LHCN-M2 (cell line): ENCODE data around the gene COPG2. TPM values are rescaled to one million over a fixed set of nuclear protein-coding genes. Genes with fewer than 3 reads are reported as not detected.
"Not testable (repeated sequence)": the region's sequence is repeated elsewhere in the genome, so short reads cannot be mapped to it uniquely, and the experiment has no call there.

ENCODE experiments used
- DNase-seq: peaks from one replicate; pipeline ENCODE4 v3.0.0-alpha.2; 2012; ENCODE audit warnings: low read depth
- polyA plus RNA-seq: library from polyadenylated mRNA; unstranded; fragments of >200 nt; gene quantifications from one replicate; pipeline ENCODE4 v1.2.1, GENCODE V29; 2012; ENCODE audit warnings: missing spikeins
- total RNA-seq: library from RNA; depleted of rRNA; stranded (reverse); fragments of >200 nt; gene quantifications from 2 replicates; pipeline ENCODE4 v1.2.3, GENCODE V29; 2014; rRNA removed

COPG2 gene
- 44.3 and 54.0 TPM in 2 replicates for total RNA-seq
- polyA plus RNA-seq, result 27.9 TPM

- DNase-seq, result peak; percentile 84
Measured at GRCh38 chr7:130668258-130669084, at the start of gene COPG2. Gene COPG2 (minus strand): TSS chr7:130668748. CDS start chr7:130668668, 80 bp downstream.

GRCh38 chr7:130712416-130712815, 43.9 kb upstream of the COPG2 start:
- DNase-seq, result no peak

GRCh38 chr7:130708766-130709165, 40.2 kb upstream of the COPG2 start:
- no peak for DNase-seq

DNA sequence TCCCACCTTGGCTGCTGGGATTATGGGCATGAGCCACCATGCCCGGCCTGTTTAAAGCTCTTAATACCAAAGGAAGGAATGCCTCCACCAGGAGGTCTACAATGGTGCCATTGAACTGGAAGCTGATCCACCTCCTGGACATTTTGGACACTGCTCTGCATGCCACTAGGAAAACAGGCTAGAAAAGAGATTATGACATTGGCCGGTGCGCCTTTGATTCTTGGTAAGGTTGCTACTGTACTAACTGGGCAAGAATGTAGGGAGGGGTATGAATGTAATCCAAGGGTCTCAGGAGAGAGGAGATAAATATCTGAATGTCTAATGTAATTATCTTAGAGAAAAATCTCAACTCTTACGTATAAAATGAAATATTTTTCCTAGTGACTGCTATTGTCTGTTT, 39.5 kb upstream of the COPG2 start:
- no peak for DNase-seq

GRCh38 chr7:130703851-130704250, 35.3 kb upstream of the COPG2 start:
- no peak for DNase-seq

- DNase-seq, result no peak
Measured at GRCh38 chr7:130701650-130702049, 33.1 kb upstream of the COPG2 start.

GRCh38 chr7:130700760-130701159, 32.2 kb upstream of the COPG2 start:
- DNase-seq, result no peak

DNA sequence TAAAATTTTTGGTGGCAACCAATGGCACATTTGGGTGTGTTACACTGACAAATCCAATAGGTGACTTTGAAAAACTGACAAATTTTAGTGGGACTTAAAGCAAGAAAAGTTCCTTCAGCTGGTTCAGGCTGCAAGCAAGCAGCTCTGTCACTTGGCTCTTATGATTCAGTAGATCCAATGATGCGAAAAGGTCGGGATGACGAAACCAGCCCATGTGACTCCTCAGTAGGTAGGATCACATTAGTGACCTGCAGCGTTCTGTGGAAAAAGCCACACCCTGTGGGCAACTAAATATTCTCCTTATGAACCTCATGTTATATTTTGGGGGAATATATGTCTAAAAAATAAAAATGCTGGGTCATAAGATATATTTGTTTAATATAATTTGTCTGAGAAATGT, 31.1 kb upstream of the COPG2 start:
- no peak for DNase-seq

- no peak for DNase-seq
Measured at GRCh38 chr7:130697820-130698219, 29.3 kb upstream of the COPG2 start.

DNA sequence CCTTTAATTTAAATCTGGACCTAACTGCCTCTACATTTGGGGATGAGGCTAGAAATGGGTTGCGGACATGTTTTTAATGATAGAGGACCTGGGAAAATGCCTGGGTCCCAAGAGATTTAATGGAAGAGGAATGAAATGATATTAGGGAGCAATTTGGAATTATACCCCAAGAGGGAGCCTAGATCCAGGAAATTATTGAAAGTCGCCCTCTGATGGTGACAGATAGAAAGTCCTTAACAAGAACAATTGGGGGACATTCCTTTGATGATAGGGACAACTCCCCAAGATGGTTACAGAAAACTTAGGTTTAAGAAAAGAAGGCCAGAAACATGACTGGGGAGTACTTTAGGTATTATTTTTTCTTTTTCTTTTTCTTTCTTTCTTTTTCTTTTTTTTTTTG, 27.3 kb upstream of the COPG2 start:
- DNase-seq, result peak; percentile 67

- not testable (repeated sequence) for DNase-seq
Measured at GRCh38 chr7:130692396-130692795, 23.8 kb upstream of the COPG2 start.

DNA sequence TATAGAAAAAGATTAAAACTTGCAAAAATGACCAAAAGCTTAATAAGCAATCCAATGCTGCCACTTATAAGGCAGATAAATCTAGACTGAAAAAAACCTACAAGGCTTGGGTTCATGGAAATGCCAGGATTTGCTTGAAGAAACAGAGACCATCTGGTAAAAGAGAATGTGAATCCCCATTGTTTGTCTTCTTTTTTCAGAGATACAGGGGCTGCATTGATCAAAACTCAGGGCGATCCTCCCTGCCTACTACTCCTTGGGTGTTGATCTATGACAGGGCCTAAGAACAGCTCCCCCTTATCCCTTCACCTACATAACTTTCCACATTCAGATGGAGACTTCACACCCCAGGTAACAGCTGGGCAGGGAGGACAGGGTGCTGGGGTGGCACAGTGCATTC, 21.1 kb upstream of the COPG2 start:
- no peak for DNase-seq

DNA sequence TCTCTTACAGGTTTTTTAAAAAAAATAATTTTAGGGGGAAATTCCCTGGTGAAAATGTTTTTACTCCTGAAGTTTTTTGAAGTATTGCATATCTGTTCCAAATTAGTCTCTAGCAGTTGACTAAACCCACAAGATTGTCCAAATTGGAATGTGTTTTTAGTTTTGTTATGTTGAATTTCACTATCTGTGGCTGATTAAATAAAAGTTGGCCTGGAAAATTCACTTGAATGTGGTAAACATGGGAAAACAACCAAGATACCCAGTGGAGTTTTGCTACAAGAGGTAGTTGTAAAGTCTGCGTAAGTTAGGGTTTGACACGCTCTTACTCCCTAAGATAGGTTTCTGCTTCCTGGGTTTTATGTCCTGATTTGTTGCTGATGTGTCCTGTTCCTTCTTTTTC, 14.5 kb upstream of the COPG2 start:
- DNase-seq, result no peak

DNA sequence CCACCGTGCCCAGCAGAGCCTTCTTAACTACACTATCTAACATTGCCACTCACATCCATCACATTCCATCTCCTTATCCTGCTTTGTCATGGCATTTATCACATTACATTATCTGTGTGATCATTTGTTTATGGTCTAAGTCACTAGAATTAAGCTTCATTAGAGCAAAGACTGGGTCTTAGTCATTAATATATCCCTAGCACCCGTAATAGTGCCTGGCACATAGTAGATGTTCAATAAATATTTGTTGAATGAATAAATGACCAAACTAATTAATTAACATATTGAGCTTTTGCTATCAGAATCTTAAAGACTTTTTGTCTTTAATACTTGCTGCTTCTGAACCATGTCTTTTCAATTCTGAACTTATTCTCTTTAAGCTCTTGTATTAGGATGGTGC, 5.9 kb upstream of the COPG2 start:
- no peak for DNase-seq

DNA sequence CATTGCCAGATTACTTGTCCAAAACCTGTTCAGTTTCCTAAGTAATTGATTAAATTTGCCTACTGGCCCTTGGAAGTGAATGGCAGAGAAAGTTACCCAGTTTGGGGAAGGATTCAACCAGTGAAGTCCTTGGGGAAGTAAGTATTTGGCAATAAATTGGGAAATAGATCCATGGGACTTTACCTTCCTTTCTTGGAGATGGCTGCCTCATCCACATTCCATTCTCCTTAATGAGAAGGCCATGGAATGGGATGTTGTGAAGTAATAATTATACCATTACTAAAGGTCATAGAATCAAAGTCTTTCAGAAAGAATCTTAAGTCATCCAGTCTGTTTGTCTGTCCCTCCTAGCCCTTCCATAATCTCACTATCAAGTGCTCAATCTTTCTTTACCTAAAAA, 4.5 kb upstream of the COPG2 start:
- DNase-seq, result no peak

DNA sequence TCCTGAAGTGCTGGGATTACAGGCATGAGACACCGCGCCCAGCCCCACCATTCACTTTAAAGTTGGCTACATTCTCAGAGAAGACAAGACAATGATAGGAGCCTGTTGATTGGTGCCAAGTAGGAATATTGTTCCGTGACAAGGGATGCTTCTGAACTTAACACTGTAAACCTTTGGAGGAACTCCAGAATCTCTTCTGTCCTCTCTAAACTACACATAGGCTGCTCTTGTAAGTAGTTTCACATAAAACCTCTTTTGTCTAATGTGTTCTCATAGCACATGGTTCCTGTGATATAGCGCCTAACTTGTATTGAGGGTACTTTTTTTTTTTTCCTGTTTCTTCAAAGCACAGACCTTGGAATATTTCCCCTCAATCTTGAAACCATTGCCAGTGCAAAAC, 3.6 kb upstream of the COPG2 start:
- no peak for DNase-seq

- no peak for DNase-seq
Measured at GRCh38 chr7:130669085-130669700, 645 bp upstream of the COPG2 start.

DNA sequence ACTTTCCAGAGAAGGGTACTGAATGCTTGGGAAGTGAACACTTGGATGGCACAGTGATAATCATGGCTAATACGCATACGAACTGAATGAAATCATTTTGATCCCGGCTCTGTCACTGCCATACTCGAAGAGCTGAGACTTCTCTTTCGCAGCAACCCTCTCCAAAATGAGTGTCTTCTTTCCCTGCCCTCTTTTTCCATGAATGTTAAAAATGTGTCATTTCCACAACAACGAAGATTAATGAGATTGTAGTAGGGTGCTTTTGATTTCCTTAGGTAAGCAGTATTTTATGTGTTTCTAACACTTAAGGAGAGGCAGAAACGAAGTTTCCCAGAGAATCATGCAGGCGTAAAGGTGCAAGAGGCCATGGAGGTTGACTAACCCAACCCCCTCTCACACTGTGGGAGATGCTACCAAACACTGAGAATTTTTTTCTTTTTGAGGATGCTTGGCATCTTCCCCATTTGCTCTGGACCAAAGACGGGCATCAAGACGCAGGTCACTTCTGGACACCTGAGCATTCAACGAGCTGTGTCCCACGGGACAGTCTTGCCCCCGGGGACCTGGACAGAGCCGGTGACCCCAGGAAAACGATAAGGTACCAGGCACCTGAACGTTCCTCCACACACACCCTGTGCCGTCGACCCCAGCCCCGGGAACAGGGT, 823 bp downstream of the COPG2 start:
- no peak for DNase-seq

GRCh38 chr7:130662426-130662825, 6.1 kb downstream of the COPG2 start:
- no peak for DNase-seq

DNA sequence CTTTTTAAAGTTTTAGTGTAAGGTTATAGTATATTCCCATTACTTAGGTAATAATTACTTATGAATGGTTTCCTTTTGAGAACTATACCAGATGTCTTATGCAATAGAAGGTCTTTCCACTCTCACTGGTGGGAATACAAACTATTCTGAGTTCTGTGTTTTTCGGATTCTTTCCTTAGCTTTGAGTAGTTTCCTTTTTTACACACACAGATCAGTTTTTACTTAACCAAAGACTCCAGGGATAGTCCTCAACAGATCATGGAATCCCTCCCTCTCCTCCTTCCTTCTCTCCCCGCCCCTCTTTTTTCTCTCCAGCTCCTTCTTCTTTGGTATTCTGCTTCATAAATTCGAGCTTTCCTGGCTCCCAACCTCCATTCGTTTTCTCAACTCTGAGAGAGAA, 13.3 kb downstream of the COPG2 start:
- no peak for DNase-seq

GRCh38 chr7:130654850-130655249, 13.7 kb downstream of the COPG2 start:
- no peak for DNase-seq

GRCh38 chr7:130650611-130651120, 17.9 kb downstream of the COPG2 start:
- DNase-seq, result peak; percentile 74
